Tibial nerve (tissue), 4 donors: ENCODE results near the gene ASIC2.

Experiments
- EP300 ChIP-seq, 2 donors: sonication (generic); formaldehyde crosslinking; IDR thresholded peaks; one replicate each; pipeline ENCODE4 v1.6.1; 2017; ENCODE audit warnings: antibody characterized with exemption in 2 of 2, mild to moderate bottlenecking in 1 of 2
- TF ChIP-seq, protein P1 (sequence below), 5 experiments: fragments of 200-600 bp in 3 of 5; fragments of 450-650 bp in 2 of 5; sonication (generic) in 3 of 5; IDR thresholded peaks; one replicate each; pipeline ENCODE4 v1.5.1; 2016 to 2019; ENCODE audit warnings: antibody characterized with exemption in 5 of 5, mild to moderate bottlenecking in 3 of 5, moderate library complexity in 2 of 5

GRCh38 chr17:33072421-33073161 lies 220.5 kb downstream of the ASIC2 start:
- TF ChIP-seq, protein P1, sequence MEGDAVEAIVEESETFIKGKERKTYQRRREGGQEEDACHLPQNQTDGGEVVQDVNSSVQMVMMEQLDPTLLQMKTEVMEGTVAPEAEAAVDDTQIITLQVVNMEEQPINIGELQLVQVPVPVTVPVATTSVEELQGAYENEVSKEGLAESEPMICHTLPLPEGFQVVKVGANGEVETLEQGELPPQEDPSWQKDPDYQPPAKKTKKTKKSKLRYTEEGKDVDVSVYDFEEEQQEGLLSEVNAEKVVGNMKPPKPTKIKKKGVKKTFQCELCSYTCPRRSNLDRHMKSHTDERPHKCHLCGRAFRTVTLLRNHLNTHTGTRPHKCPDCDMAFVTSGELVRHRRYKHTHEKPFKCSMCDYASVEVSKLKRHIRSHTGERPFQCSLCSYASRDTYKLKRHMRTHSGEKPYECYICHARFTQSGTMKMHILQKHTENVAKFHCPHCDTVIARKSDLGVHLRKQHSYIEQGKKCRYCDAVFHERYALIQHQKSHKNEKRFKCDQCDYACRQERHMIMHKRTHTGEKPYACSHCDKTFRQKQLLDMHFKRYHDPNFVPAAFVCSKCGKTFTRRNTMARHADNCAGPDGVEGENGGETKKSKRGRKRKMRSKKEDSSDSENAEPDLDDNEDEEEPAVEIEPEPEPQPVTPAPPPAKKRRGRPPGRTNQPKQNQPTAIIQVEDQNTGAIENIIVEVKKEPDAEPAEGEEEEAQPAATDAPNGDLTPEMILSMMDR (IDR thresholded peaks at IDR 0.05): no peak
- no peak for TF ChIP-seq EP300 (IDR thresholded peaks at IDR 0.05)
